ENCODE results near the gene PSMD7. TPM values are rescaled to one million over a fixed set of nuclear protein-coding genes. Genes with fewer than 3 reads are reported as not detected.
"Not testable (repeated sequence)": the region's sequence is repeated elsewhere in the genome, so short reads cannot be mapped to it uniquely, and the experiment has no call there.

PSMD7 gene
- total RNA-seq, 4 donors from 2014 or later: 62.3 to 99.8 (median 73.3) TPM

GRCh38 chr16:74320707-74321106 lies 24.1 kb downstream of the PSMD7 start:
- DNase-seq (ENCODE audit: low spot score) (no peak), ATAC-seq (ENCODE audit: low FRiP score) (no peak)
- TF ChIP-seq CTCF (IDR thresholded peaks at IDR 0.05): no peak

GRCh38 chr16:74321356-74321755 lies 24.7 kb downstream of the PSMD7 start:
- no peak for DNase-seq (ENCODE audit: low spot score)
- no peak for ATAC-seq (ENCODE audit: low FRiP score)
- TF ChIP-seq CTCF (IDR thresholded peaks at IDR 0.05): no peak

- TF ChIP-seq CTCF (IDR thresholded peaks at IDR 0.05): no peak
- ATAC-seq (ENCODE audit: low FRiP score): peak; percentile 38
- no peak for DNase-seq (ENCODE audit: low spot score)
These were observed 25.7 kb downstream of the PSMD7 start for GRCh38 chr16:74322301-74322710.

GRCh38 chr16:74324777-74325176 lies 28.2 kb downstream of the PSMD7 start:
- not testable (repeated sequence) for DNase-seq (ENCODE audit: low spot score); ATAC-seq (ENCODE audit: low FRiP score)

- DNase-seq (ENCODE audit: low spot score) (no peak), ATAC-seq (ENCODE audit: low FRiP score) (no peak)
- no peak for TF ChIP-seq CTCF (IDR thresholded peaks at IDR 0.05)
These were observed 29.0 kb downstream of the PSMD7 start for GRCh38 chr16:74325641-74326040.

GRCh38 chr16:74328346-74328745 lies 31.7 kb downstream of the PSMD7 start:
- not testable (repeated sequence) for ATAC-seq (ENCODE audit: low FRiP score); DNase-seq (ENCODE audit: low spot score)

- not testable (repeated sequence) for DNase-seq (ENCODE audit: low spot score); ATAC-seq (ENCODE audit: low FRiP score)
These were observed 35.9 kb downstream of the PSMD7 start for GRCh38 chr16:74332469-74332868.

GRCh38 chr16:74337506-74337905 lies 40.9 kb downstream of the PSMD7 start:
- DNase-seq (ENCODE audit: low spot score); ATAC-seq (ENCODE audit: low FRiP score): not testable (repeated sequence)

- not testable (repeated sequence) for ATAC-seq (ENCODE audit: low FRiP score); DNase-seq (ENCODE audit: low spot score)
These were observed 42.6 kb downstream of the PSMD7 start for GRCh38 chr16:74339226-74339625.

GRCh38 chr16:74353038-74353437 lies 56.4 kb downstream of the PSMD7 start:
- DNase-seq (ENCODE audit: low spot score); ATAC-seq (ENCODE audit: low FRiP score): not testable (repeated sequence)

Other genes with a start within 250 kb of the PSMD7 start
- 1 to 10 TPM in 3 of 4 donors, not detected in 1; 2.7 to 8.0 (median 3.4) TPM for gene NPIPB15, start 79.5 kb downstream of the PSMD7 start, total RNA-seq
- gene CLEC18B, start 124.7 kb downstream of the PSMD7 start, total RNA-seq: under 1 TPM in 2 of 4 donors, not detected in 2; 0.63 to 0.65 TPM

Measured in omental fat pad (tissue), 4 donors.